Right lobe of liver (tissue), 4 donors: ENCODE measurements around the gene ACE.

Experiments used
- POLR2A ChIP-seq: fragments of 450-650 bp; IDR thresholded peaks from one replicate; pipeline ENCODE4 v1.6.1; 2017; ENCODE audit warnings: antibody characterized with exemption, mild to moderate bottlenecking
- TF ChIP-seq, protein P1 (sequence below), 4 donors: fragments of 200-600 bp in 3 of 4; fragments of 450-650 bp in 1 of 4; IDR thresholded peaks; one replicate each; pipeline versions ENCODE4 v1.5.1 to v1.8.0; 2016 to 2022; ENCODE audit warnings: antibody characterized with exemption in 4 of 4, mild to moderate bottlenecking in 2 of 4
- donor health status: DM: no; HTN: no; CAD: no.
- donor health status: DM: no; HTN: no; CAD: no.
- donor health status: DM: no; HTN: yes; CAD: no.

DNA sequence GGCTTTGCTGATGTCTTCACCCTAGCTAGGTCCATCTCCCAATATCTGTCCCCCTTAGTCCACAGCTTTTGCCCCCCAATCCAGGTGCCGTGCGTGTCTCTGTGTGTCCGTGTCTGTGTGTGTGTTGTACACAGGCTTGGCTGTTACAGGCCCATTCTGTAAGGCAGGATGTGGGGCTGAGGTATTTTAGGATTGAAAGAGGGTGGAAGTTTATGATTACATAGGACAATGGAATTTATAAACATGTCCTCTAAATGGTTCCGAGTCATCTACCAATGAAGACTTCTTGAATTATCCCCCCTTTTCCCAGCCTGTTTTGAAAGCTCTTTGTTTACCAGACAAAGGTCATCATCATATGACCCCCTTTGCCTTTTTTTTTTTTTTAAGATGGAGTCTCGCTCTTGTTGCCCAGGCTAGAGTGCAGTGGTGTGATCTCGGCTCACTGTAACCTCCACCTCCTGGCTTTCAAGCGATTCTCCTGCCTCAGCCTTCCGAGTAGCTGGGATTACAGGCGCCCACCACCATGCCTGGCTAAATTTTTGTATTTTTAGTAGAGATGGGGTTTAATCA lies 21.9 kb downstream of the ACE start:
- TF ChIP-seq, protein P1, sequence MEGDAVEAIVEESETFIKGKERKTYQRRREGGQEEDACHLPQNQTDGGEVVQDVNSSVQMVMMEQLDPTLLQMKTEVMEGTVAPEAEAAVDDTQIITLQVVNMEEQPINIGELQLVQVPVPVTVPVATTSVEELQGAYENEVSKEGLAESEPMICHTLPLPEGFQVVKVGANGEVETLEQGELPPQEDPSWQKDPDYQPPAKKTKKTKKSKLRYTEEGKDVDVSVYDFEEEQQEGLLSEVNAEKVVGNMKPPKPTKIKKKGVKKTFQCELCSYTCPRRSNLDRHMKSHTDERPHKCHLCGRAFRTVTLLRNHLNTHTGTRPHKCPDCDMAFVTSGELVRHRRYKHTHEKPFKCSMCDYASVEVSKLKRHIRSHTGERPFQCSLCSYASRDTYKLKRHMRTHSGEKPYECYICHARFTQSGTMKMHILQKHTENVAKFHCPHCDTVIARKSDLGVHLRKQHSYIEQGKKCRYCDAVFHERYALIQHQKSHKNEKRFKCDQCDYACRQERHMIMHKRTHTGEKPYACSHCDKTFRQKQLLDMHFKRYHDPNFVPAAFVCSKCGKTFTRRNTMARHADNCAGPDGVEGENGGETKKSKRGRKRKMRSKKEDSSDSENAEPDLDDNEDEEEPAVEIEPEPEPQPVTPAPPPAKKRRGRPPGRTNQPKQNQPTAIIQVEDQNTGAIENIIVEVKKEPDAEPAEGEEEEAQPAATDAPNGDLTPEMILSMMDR (IDR thresholded peaks at IDR 0.05), result no peak
- no peak for TF ChIP-seq POLR2A
